PC-9 (cell line): ENCODE data around the gene SLC15A1.

Experiments used
- EZH2 ChIP-seq: fragments of 200-600 bp; sonication (generic); IDR thresholded peaks from 2 replicates; pipeline ENCODE4 v1.8.0; 2017; ENCODE audit warnings: antibody characterized with exemption, low read depth
- TF ChIP-seq, protein P1 (sequence below): fragments of 200-600 bp; sonication (generic); conservative IDR thresholded peaks from 2 replicates; pipeline ENCODE4 v1.6.1; 2017; ENCODE audit warnings: mixed run types, antibody characterized with exemption, mild to moderate bottlenecking, moderate library complexity

- TF ChIP-seq, protein P1, sequence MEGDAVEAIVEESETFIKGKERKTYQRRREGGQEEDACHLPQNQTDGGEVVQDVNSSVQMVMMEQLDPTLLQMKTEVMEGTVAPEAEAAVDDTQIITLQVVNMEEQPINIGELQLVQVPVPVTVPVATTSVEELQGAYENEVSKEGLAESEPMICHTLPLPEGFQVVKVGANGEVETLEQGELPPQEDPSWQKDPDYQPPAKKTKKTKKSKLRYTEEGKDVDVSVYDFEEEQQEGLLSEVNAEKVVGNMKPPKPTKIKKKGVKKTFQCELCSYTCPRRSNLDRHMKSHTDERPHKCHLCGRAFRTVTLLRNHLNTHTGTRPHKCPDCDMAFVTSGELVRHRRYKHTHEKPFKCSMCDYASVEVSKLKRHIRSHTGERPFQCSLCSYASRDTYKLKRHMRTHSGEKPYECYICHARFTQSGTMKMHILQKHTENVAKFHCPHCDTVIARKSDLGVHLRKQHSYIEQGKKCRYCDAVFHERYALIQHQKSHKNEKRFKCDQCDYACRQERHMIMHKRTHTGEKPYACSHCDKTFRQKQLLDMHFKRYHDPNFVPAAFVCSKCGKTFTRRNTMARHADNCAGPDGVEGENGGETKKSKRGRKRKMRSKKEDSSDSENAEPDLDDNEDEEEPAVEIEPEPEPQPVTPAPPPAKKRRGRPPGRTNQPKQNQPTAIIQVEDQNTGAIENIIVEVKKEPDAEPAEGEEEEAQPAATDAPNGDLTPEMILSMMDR, result no peak
- TF ChIP-seq EZH2, result no peak
Observed at GRCh38 chr13:98648686-98649085, 103.8 kb downstream of the SLC15A1 start.
